ENCODE results near the gene PARL. TPM values are rescaled to one million over a fixed set of nuclear protein-coding genes. Genes with fewer than 3 reads are reported as not detected.

The PARL gene, protein sequence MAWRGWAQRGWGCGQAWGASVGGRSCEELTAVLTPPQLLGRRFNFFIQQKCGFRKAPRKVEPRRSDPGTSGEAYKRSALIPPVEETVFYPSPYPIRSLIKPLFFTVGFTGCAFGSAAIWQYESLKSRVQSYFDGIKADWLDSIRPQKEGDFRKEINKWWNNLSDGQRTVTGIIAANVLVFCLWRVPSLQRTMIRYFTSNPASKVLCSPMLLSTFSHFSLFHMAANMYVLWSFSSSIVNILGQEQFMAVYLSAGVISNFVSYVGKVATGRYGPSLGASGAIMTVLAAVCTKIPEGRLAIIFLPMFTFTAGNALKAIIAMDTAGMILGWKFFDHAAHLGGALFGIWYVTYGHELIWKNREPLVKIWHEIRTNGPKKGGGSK
- total RNA-seq, result 40.9 and 42.2 TPM in 2 replicates

DNA sequence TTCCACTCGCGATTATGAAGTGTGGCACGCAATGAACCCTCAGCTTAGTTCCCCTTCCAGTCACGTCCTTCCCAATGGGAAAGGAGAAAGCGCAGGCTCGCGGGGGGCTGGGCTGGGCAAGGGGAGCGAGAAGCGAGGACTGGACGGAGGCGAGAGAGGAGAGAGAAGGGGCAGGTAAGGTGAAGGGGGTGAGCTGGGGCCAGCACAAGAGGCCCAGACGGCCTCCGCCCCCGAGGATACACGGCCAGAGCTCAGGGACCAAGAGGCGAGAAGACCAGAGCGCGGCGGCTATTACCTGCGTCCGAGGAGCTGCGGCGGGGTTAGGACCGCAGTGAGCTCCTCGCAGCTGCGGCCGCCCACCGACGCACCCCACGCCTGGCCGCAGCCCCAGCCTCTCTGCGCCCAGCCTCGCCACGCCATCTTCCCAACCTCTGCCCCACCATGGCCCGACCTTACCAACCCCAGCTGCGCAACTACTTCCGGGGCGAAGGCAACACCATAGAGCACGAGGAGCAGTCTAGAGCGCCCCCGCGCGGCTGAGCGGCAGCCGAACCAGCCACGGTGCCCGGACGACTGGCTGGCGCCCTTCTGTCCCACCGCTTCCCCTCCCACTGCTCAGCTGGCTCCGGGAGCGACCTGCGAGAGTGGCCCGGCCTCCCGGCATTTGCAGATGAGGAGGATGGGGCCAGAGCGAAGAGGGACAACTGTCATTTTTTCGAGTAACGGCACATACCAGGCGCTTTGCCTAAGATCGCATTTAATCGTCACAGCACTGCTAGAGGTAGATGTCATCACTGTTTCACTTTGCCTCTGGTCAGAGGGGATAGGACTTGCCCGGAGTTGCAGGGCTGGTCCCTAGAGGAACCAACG is at the start of gene PARL:
TSS of gene PARL (minus strand) at position 454 of the 870 bp plus-strand sequence. CDS start at position 420, 34 bp downstream.

DNA sequence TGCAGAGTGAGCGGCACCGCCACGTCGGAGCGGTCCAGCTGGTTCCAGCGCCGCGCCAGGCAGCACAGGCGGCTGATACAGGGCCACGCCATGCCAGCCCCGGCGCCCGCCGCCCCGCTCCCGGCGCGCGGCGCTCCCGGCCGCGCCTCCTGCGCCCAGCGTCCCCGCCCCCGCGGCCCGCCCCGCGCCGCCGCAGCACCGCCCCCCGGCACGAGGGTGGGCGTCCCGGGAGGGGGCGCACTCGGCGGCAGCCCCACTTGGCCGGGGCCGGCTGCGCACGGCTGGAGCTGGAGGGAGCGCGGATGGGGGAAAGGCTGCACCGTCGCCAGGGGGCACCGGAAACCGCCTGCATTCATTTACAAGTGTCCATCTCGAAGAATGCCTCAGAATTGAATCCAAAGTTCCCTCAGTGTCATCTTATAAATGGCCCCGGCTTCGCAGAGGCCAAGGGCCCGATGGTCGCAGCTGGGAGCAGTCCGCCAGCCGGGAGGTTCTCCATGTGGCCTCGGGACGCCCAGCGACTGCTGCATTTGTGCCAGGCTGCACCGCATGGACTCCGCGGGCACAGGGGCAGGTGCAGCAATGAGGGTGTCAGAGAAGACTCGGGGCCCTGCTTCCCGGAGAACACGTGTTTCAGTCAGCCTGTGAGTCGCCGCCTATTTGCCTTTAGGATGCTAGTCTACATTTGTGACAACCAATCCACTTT is 59.1 kb downstream of the PARL start, which contains the start of gene MAP6D1:
TSS of gene MAP6D1 (minus strand) at position 122 of the 706 bp plus-strand sequence. CDS start at position 92, 30 bp downstream.

Other genes with a start within 250 kb of the PARL start
- gene KLHL24, start 249.3 kb downstream of the PARL start, total RNA-seq, result 66.6 and 87.5 TPM in 2 replicates
- gene YEATS2, start 187.1 kb downstream of the PARL start, total RNA-seq, result 19.2 and 32.7 TPM in 2 replicates
- 0.57 and 1.6 TPM in 2 replicates for gene MAP6D1, start 59.3 kb downstream of the PARL start, total RNA-seq
- 13.2 and 24.7 TPM in 2 replicates for gene ABCC5, start 133.0 kb upstream of the PARL start, total RNA-seq
- not detected in 2 replicates for gene HTR3D, start 146.9 kb upstream of the PARL start, total RNA-seq
- gene HTR3C, start 168.2 kb upstream of the PARL start, total RNA-seq, result not detected in 2 replicates
- not detected in 2 replicates for gene HTR3E, start 212.2 kb upstream of the PARL start, total RNA-seq